ENCODE data around the gene MC1R. TPM values are rescaled to one million over a fixed set of nuclear protein-coding genes. Genes with fewer than 3 reads are reported as not detected.

MC1R gene
- total RNA-seq, 1 experiment from 2014 or later = 13.1 TPM

GRCh38 chr16:89906140-89907025 lies 12.3 kb upstream of the MC1R start:
- ChIA-PET POLR2A (interaction anchor here (2.4 kb wide), 1 partner anchor 16 kb away, joined by 8 read pairs; no protein-coding TSS in a partner anchor), CTCF (no interaction called here)
- intact Hi-C loops (cut with micrococcal nuclease) = no loop called here
- no peak overlapping the region for H3K4me3 Mint-ChIP-seq (ENCODE audit: unreplicated experiment)
- no peak for DNase-seq (ENCODE audit: unreplicated experiment)
- BruUV-seq (replicated peaks) = no TSS peak
- peaks cover 70% of the 10 kb centered on the region for H3K36me3 Mint-ChIP-seq (ENCODE audit: insufficient read depth, unreplicated experiment)
- H3K27ac Mint-ChIP-seq (ENCODE audit: low read depth, unreplicated experiment) = no peak overlapping the region
- H3K9me3 Mint-ChIP-seq (ENCODE audit: unreplicated experiment) = no peaks in the 10 kb centered on the region
- no peak for TF ChIP-seq CTCF (IDR thresholded peaks at IDR 0.05; ENCODE audit: unreplicated experiment)
- no peaks in the 10 kb centered on the region for H3K4me1 Mint-ChIP-seq (ENCODE audit: insufficient read depth, unreplicated experiment)
- no peaks in the 10 kb centered on the region for H3K27me3 Mint-ChIP-seq (ENCODE audit: insufficient read depth, unreplicated experiment)

DNA sequence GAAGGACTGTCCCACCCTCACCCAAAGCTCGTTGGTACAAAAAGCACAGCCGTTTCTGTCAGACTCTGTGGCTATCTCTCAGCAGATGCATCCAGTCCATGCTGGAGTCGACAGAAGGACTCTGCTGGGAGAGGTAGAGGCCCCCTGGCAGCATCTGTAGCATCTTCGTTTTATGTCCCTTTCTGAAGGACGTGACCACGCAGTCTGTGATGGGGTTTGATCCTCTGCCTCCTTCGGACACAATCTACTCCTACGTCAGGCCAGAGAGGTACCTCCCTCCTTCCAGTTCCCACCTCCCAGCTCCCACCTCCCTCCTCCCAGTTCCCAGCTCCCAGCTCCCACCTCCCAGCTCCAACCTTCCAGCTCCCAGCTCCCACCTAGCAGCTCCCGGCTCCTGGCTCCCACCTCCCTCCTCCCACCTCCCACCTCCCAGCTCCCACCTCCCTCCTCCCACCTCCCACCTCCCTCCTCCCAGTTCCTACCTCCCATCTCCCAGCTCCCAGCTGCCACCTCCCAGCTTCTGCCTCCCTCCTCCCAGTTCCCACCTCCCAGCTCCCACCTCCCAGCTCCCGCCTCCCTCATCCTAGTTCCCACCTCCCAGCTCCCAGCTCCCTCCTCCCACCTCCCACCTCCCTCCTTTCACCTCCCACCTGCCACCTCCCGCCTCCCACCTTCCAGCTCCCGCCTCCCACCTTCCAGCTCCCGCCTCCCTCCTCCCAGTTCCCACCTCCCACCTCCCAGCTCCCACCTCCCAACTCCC lies 11.4 kb upstream of the MC1R start:
- TF ChIP-seq CTCF (IDR thresholded peaks at IDR 0.05; ENCODE audit: unreplicated experiment) = no peak
- intact Hi-C loops (cut with micrococcal nuclease) = no loop called here
- ChIA-PET CTCF (interaction anchor here (0.6 kb wide), 1 partner anchor 1162 kb away, joined by 3 read pairs; no protein-coding TSS in a partner anchor), POLR2A (interaction anchor here (2.4 kb wide), 1 partner anchor 15 kb away, joined by 8 read pairs; no protein-coding TSS in a partner anchor)
- no peaks in the 10 kb centered on the region for H3K27me3 Mint-ChIP-seq (ENCODE audit: insufficient read depth, unreplicated experiment)
- BruUV-seq (replicated peaks) = no TSS peak
- peaks cover 78% of the 10 kb centered on the region for H3K36me3 Mint-ChIP-seq (ENCODE audit: insufficient read depth, unreplicated experiment)
- H3K27ac Mint-ChIP-seq (ENCODE audit: low read depth, unreplicated experiment) = no peak overlapping the region
- no peaks in the 10 kb centered on the region for H3K4me1 Mint-ChIP-seq (ENCODE audit: insufficient read depth, unreplicated experiment)
- no peak overlapping the region for H3K4me3 Mint-ChIP-seq (ENCODE audit: unreplicated experiment)
- no peaks in the 10 kb centered on the region for H3K9me3 Mint-ChIP-seq (ENCODE audit: unreplicated experiment)
- DNase-seq (ENCODE audit: unreplicated experiment) = no peak

- Mint-ChIP-seq H3K9me3 (ENCODE audit: unreplicated experiment) (no peaks in the 10 kb centered on the region), H3K4me3 (ENCODE audit: unreplicated experiment) (no peak overlapping the region), H3K27me3 (ENCODE audit: insufficient read depth, unreplicated experiment) (no peaks in the 10 kb centered on the region), H3K27ac (ENCODE audit: low read depth, unreplicated experiment) (no peak overlapping the region), H3K36me3 (ENCODE audit: insufficient read depth, unreplicated experiment) (peaks cover 84% of the 10 kb centered on the region), H3K4me1 (ENCODE audit: insufficient read depth, unreplicated experiment) (no peaks in the 10 kb centered on the region)
- DNase-seq (ENCODE audit: unreplicated experiment) = no peak
- BruUV-seq (replicated peaks) = no TSS peak
- POLR2A ChIA-PET = interaction anchor here (1.2 to 2.4 kb wide), 2 partner anchors 10 to 14 kb away, joined by 5 to 8 read pairs; partner anchors contain the start of gene MC1R
- TF ChIP-seq CTCF (IDR thresholded peaks at IDR 0.05; ENCODE audit: unreplicated experiment) = no peak
- intact Hi-C loops (cut with micrococcal nuclease) = no loop called here
- CTCF ChIA-PET = interaction anchor here (0.6 to 0.8 kb wide), 3 partner anchors 33 to 1163 kb away, joined by 3 to 4 read pairs (median 4); no protein-coding TSS in a partner anchor
These were observed 10.4 kb upstream of the MC1R start for GRCh38 chr16:89908236-89908635.

Measured in MCF 10A (cell line).